Esophagus mucosa (tissue), 1 donor: ENCODE measurements around the gene MS4A1. TPM values are rescaled to one million over a fixed set of nuclear protein-coding genes. Genes with fewer than 3 reads are reported as not detected.
"Not testable (repeated sequence)": the region's sequence is repeated elsewhere in the genome, so short reads cannot be mapped to it uniquely, and the experiment has no call there.

Experiments used
- ATAC-seq: fragments of 200-7000 bp; cut with Tn5 transposase; one replicate; pipeline ENCODE4 v1.9.1; 2020
- total RNA-seq: library from RNA; stranded (reverse); gene quantifications from one replicate; pipeline ENCODE4 v1.2.4, GENCODE V29; 2023
- donor health status: DM: yes; HTN: yes; CAD: no.

Gene MS4A1
- total RNA-seq, 1 donor from 2014 or later: 2.9 TPM

GRCh38 chr11:60504219-60504905 lies 48.7 kb downstream of the MS4A1 start:
- no peak for ATAC-seq

GRCh38 chr11:60509609-60510008 lies 54.0 kb downstream of the MS4A1 start:
- ATAC-seq: not testable (repeated sequence)

- not testable (repeated sequence) for ATAC-seq
Observed at GRCh38 chr11:60510209-60510608, 54.6 kb downstream of the MS4A1 start.

GRCh38 chr11:60511393-60511792 lies 55.7 kb downstream of the MS4A1 start:
- no peak for ATAC-seq

- no peak for ATAC-seq
Observed at GRCh38 chr11:60512651-60513225, 57.1 kb downstream of the MS4A1 start.

- no peak for ATAC-seq
Observed at GRCh38 chr11:60513496-60514460, 58.1 kb downstream of the MS4A1 start.

GRCh38 chr11:60515144-60515855 lies 59.7 kb downstream of the MS4A1 start, which contains the start of gene MS4A13:
TSS of gene MS4A13 (plus strand) at chr11:60515392. CDS start at chr11:60518084, 2,692 bp downstream.
- ATAC-seq: no peak

Other genes starting within 250 kb of the MS4A1 start
- 0.64 TPM for gene MS4A4E, start 212.7 kb upstream of the MS4A1 start, total RNA-seq
- 0.24 TPM for gene MS4A4A, start 175.2 kb upstream of the MS4A1 start, total RNA-seq
- gene MS4A6E, start 128.6 kb upstream of the MS4A1 start, total RNA-seq: not detected
- 1.4 TPM for gene MS4A7, start 77.3 kb upstream of the MS4A1 start, total RNA-seq
- gene MS4A14, start 59.4 kb upstream of the MS4A1 start, total RNA-seq: 0.08 TPM
- gene MS4A5, start 26.3 kb upstream of the MS4A1 start, total RNA-seq: not detected
- gene MS4A12, start 36.9 kb downstream of the MS4A1 start, total RNA-seq: not detected
- gene MS4A13, start 59.5 kb downstream of the MS4A1 start, total RNA-seq: not detected
- gene MS4A8, start 243.8 kb downstream of the MS4A1 start, total RNA-seq: not detected